Testis (tissue), 2 donors: Measurements from ENCODE around the gene RAPSN.

Experiments
- POLR2A ChIP-seq: fragments of 450-650 bp; IDR thresholded peaks from one replicate; pipeline ENCODE4 v1.6.1; 2017; ENCODE audit warnings: antibody characterized with exemption, mild to moderate bottlenecking, moderate library complexity
- TF ChIP-seq, protein P1 (sequence below), 3 experiments: fragments of 450-650 bp in 2 of 3; fragments of 200-600 bp in 1 of 3; sonication (generic) in 1 of 3; IDR thresholded peaks; one replicate each; pipeline ENCODE4 v1.5.1; 2016 to 2019; ENCODE audit warnings: antibody characterized with exemption in 3 of 3, mild to moderate bottlenecking in 2 of 3, moderate library complexity in 1 of 3

DNA sequence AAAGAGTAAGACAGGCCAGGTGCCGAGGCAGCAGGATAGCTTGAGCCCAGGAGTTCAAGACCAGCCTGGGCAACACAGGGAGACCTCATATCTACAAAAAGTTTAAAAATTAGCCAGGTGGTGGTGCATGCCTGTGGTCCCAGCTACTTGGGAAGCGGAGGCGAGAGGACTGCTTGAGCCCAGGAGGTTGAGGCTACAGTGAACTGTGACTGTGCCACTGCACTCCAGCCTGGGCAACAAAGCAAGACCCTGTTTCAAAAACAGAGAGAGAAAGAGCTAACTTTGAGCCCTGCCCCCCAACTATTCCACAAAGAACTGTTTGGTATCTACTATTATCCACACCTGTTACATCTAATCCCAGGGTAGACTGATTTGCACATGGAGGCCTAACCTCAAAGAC, 49.2 kb upstream of the RAPSN start:
- TF ChIP-seq POLR2A = no peak
- TF ChIP-seq, protein P1, sequence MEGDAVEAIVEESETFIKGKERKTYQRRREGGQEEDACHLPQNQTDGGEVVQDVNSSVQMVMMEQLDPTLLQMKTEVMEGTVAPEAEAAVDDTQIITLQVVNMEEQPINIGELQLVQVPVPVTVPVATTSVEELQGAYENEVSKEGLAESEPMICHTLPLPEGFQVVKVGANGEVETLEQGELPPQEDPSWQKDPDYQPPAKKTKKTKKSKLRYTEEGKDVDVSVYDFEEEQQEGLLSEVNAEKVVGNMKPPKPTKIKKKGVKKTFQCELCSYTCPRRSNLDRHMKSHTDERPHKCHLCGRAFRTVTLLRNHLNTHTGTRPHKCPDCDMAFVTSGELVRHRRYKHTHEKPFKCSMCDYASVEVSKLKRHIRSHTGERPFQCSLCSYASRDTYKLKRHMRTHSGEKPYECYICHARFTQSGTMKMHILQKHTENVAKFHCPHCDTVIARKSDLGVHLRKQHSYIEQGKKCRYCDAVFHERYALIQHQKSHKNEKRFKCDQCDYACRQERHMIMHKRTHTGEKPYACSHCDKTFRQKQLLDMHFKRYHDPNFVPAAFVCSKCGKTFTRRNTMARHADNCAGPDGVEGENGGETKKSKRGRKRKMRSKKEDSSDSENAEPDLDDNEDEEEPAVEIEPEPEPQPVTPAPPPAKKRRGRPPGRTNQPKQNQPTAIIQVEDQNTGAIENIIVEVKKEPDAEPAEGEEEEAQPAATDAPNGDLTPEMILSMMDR (IDR thresholded peaks at IDR 0.05) = no peak
